ENCODE results near the gene ARHGAP24. TPM values are rescaled to one million over a fixed set of nuclear protein-coding genes. Genes with fewer than 3 reads are reported as not detected.

ARHGAP24 gene
- total RNA-seq, 2 experiments from 2014 or later, result 0.30 to 0.53 TPM

DNA sequence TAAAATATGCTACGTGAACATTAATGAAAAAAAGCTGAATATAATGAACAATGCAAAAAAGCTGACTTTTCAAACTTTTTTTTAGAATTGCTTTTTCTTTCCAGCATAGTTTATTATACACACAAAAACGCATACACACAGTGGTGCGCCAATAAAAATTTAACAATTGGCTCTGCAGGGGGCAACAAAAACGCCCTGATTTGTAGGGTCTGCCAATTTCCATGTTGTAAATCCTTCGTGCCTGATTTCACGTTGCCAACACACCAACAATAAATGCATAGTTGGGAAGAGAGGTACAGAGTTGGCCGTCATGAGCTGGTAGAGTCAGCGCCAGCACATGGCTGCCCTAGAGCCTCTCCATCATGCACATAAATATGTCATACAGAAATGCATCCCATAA lies 551.8 kb downstream of the ARHGAP24 start:
- TF ChIP-seq, protein P1, sequence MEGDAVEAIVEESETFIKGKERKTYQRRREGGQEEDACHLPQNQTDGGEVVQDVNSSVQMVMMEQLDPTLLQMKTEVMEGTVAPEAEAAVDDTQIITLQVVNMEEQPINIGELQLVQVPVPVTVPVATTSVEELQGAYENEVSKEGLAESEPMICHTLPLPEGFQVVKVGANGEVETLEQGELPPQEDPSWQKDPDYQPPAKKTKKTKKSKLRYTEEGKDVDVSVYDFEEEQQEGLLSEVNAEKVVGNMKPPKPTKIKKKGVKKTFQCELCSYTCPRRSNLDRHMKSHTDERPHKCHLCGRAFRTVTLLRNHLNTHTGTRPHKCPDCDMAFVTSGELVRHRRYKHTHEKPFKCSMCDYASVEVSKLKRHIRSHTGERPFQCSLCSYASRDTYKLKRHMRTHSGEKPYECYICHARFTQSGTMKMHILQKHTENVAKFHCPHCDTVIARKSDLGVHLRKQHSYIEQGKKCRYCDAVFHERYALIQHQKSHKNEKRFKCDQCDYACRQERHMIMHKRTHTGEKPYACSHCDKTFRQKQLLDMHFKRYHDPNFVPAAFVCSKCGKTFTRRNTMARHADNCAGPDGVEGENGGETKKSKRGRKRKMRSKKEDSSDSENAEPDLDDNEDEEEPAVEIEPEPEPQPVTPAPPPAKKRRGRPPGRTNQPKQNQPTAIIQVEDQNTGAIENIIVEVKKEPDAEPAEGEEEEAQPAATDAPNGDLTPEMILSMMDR (IDR thresholded peaks at IDR 0.05), result no peak
- intact Hi-C loops (cut with DNase I, micrococcal nuclease), result no loop called here
- Histone ChIP-seq H3K27me3 (ENCODE audit: control insufficient read depth in 1 of 2, insufficient read depth in 2 of 2, low read length in 2 of 2) (no peaks in the 10 kb centered on the region), H3K36me3 (ENCODE audit: insufficient read depth, low read length) (no peaks in the 10 kb centered on the region), H3K9me3 (ENCODE audit: control insufficient read depth in 1 of 2, insufficient read depth in 1 of 2, low read length in 2 of 2) (peaks cover 0 to 3% of the 10 kb centered on the region in 2 experiments), H3K27ac (ENCODE audit: low read depth in 1 of 2, low read length in 2 of 2) (no peak overlapping the region), H3K4me1 (ENCODE audit: insufficient read depth, low read length) (no peaks in the 10 kb centered on the region), H3K4me3 (ENCODE audit: low read length) (no peak overlapping the region)
- ChIA-PET POLR2A (no interaction called here), CTCF (no interaction called here)
- Mint-ChIP-seq H3K36me3 (ENCODE audit: low read depth) (no peaks in the 10 kb centered on the region), H3K27me3 (no peaks in the 10 kb centered on the region), H3K27ac (no peak overlapping the region), H3K9me3 (no peaks in the 10 kb centered on the region), H3K4me1 (ENCODE audit: low read depth) (no peaks in the 10 kb centered on the region), H3K4me3 (no peak overlapping the region)
- ATAC-seq (ENCODE audit: poor library complexity) (no peak), DNase-seq (no peak)

DNA sequence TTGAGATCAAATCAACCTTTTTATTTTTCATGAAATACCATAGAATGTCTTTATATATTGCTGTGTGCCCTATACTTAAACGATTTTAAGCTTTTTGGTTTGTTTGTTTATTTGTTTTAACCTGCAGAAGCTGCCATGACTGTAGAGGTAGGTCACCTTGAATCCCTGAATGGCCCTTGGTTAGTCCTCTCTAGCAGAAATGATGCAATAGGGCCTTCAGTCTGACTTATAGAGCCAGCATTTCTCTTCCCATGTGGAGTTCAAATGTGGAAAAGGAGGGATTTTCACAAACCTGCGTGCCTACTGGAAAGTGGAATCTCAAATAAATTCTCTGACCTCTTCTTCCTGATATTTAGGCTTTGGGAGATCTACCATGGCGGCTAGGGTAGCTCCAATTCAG lies 557.0 kb downstream of the ARHGAP24 start:
- ATAC-seq (ENCODE audit: poor library complexity) (no peak), DNase-seq (no peak)
- no peaks in the 10 kb centered on the region for H3K9me3 Mint-ChIP-seq
- intact Hi-C loops (cut with DNase I, micrococcal nuclease), result no loop called here
- no peak overlapping the region for H3K27ac ChIP-seq (ENCODE audit: low read depth in 1 of 2, low read length in 2 of 2)
- H3K27me3 ChIP-seq (ENCODE audit: control insufficient read depth in 1 of 2, insufficient read depth in 2 of 2, low read length in 2 of 2), result no peaks in the 10 kb centered on the region
- POLR2A ChIA-PET, result no interaction called here
- no peaks in the 10 kb centered on the region for H3K27me3 Mint-ChIP-seq
- no peak overlapping the region for H3K4me3 Mint-ChIP-seq
- no peaks in the 10 kb centered on the region for H3K4me1 Mint-ChIP-seq (ENCODE audit: low read depth)
- CTCF ChIA-PET, result no interaction called here
- no peaks in the 10 kb centered on the region for H3K9me3 ChIP-seq (ENCODE audit: control insufficient read depth in 1 of 2, insufficient read depth in 1 of 2, low read length in 2 of 2)
- TF ChIP-seq, protein P1 (IDR thresholded peaks at IDR 0.05), result no peak
- no peaks in the 10 kb centered on the region for H3K36me3 Mint-ChIP-seq (ENCODE audit: low read depth)
- no peaks in the 10 kb centered on the region for H3K4me1 ChIP-seq (ENCODE audit: insufficient read depth, low read length)
- no peaks in the 10 kb centered on the region for H3K36me3 ChIP-seq (ENCODE audit: insufficient read depth, low read length)
- no peak overlapping the region for H3K4me3 ChIP-seq (ENCODE audit: low read length)
- no peak overlapping the region for H3K27ac Mint-ChIP-seq

DNA sequence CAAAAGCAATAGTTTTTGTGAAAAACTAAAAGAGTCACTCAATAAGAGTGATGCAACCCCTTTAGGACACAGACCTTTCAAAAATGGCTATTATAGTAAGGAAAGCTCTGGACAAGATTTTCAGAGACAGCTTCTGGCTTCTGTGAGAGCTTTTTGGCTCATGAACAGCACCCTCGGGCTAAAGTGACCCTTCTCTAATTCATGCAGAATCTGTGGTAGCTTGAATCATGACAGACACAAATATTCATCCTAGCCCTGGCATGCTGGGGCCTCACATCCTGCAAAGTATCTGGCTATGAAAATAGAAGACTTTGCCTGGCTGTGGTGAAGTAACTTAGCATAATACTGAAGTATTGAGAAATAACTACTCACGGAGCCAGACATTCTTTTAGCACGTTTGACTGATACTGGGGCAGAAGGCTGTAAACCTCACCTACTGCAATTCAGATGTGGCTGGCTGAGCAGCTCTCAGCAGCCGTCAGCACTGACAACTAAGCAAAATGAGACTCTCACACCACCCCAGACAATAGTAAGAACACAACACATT lies 557.6 kb downstream of the ARHGAP24 start:
- Mint-ChIP-seq H3K27ac (no peak overlapping the region), H3K36me3 (ENCODE audit: low read depth) (no peaks in the 10 kb centered on the region), H3K9me3 (no peaks in the 10 kb centered on the region), H3K27me3 (no peaks in the 10 kb centered on the region), H3K4me3 (no peak overlapping the region), H3K4me1 (ENCODE audit: low read depth) (no peaks in the 10 kb centered on the region)
- ChIA-PET POLR2A (no interaction called here), CTCF (no interaction called here)
- intact Hi-C loops (cut with DNase I, micrococcal nuclease), result no loop called here
- no peak overlapping the region for H3K4me3 ChIP-seq (ENCODE audit: low read length)
- H3K27me3 ChIP-seq (ENCODE audit: control insufficient read depth in 1 of 2, insufficient read depth in 2 of 2, low read length in 2 of 2), result no peaks in the 10 kb centered on the region
- no peaks in the 10 kb centered on the region for H3K9me3 ChIP-seq (ENCODE audit: control insufficient read depth in 1 of 2, insufficient read depth in 1 of 2, low read length in 2 of 2)
- DNase-seq, result no peak
- TF ChIP-seq, protein P1 (IDR thresholded peaks at IDR 0.05), result no peak
- ATAC-seq (ENCODE audit: poor library complexity), result no peak
- no peak overlapping the region for H3K27ac ChIP-seq (ENCODE audit: low read depth in 1 of 2, low read length in 2 of 2)
- H3K36me3 ChIP-seq (ENCODE audit: insufficient read depth, low read length), result no peaks in the 10 kb centered on the region
- no peaks in the 10 kb centered on the region for H3K4me1 ChIP-seq (ENCODE audit: insufficient read depth, low read length)

All from CD4-positive, alpha-beta T cell (primary cell).